MCF 10A (cell line): Measurements from ENCODE around the gene POFUT1. TPM values are rescaled to one million over a fixed set of nuclear protein-coding genes. Genes with fewer than 3 reads are reported as not detected.

Experiments
- BruUV-seq: library from RNA; stranded (reverse); fragments of 400-500 nt; replicated peaks from 2 replicates; lab custom pipeline; 2021; lab: Mats Ljungman, UMichigan
- CTCF ChIA-PET: fragments of 300-600 bp; sonication (Branson Sonifier 250); formaldehyde crosslinking; extraction: SDS; loops from one replicate; lab custom pipeline; 2021; ENCODE audit warnings: antibody characterized with exemption, inconsistent platforms; lab: Yijun Ruan, JAX
- POLR2A ChIA-PET: fragments of 300-600, 350-650 bp; sonication (Branson Sonifier 250); formaldehyde crosslinking; extraction: SDS; loops from one replicate; lab custom pipeline; 2020; ENCODE audit warnings: antibody characterized with exemption, inconsistent platforms; lab: Yijun Ruan, JAX
- DNase-seq: peaks from one replicate; pipeline ENCODE4 v3.0.0-alpha.2; 2018; ENCODE audit not compliant: unreplicated experiment
- H3K27ac Mint-ChIP-seq: one replicate; pipeline ENCODE4 v1.8.0; 2022; ENCODE audit warnings: mild to moderate bottlenecking, low read depth, mixed read lengths; ENCODE audit not compliant: unreplicated experiment
- H3K27me3 Mint-ChIP-seq: one replicate; pipeline ENCODE4 v1.8.0; 2022; ENCODE audit warnings: mixed read lengths; ENCODE audit not compliant: insufficient read depth, unreplicated experiment
- H3K36me3 Mint-ChIP-seq: one replicate; pipeline ENCODE4 v1.8.0; 2022; ENCODE audit warnings: mild to moderate bottlenecking, moderate library complexity, mixed read lengths; ENCODE audit not compliant: insufficient read depth, unreplicated experiment
- H3K4me1 Mint-ChIP-seq: one replicate; pipeline ENCODE4 v1.8.0; 2022; ENCODE audit warnings: mixed read lengths; ENCODE audit not compliant: insufficient read depth, unreplicated experiment
- H3K4me3 Mint-ChIP-seq: one replicate; pipeline ENCODE4 v1.8.0; 2022; ENCODE audit warnings: mild to moderate bottlenecking, moderate library complexity, mixed read lengths; ENCODE audit not compliant: unreplicated experiment
- H3K9me3 Mint-ChIP-seq: one replicate; pipeline ENCODE4 v1.8.0; 2022; ENCODE audit warnings: mixed read lengths; ENCODE audit not compliant: unreplicated experiment
- intact Hi-C: fragments of 100-400 bp; cut with micrococcal nuclease; formaldehyde crosslinking; loops from 2 replicates; pipeline ENCODE4 v1.14.1; 2022
- total RNA-seq: library from RNA; stranded (reverse); gene quantifications from 2 replicates; pipeline ENCODE4 v1.2.3, GENCODE V29; 2022
- TF ChIP-seq, protein P1 (sequence below): fragments of 200-600 bp; IDR thresholded peaks from one replicate; pipeline ENCODE4 v1.8.0; 2022; ENCODE audit warnings: antibody characterized with exemption, mild to moderate bottlenecking; ENCODE audit not compliant: unreplicated experiment

POFUT1 gene
- total RNA-seq, 1 experiment from 2014 or later = 43.9 TPM

GRCh38 chr20:32164984-32165735, 42.5 kb upstream of the POFUT1 start:
- intact Hi-C loops = no loop called here
- H3K36me3 Mint-ChIP-seq = peaks cover 69% of the 10 kb centered on the region
- no peak overlapping the region for H3K27ac Mint-ChIP-seq
- no peak overlapping the region for H3K4me3 Mint-ChIP-seq
- BruUV-seq = no TSS peak
- no peaks in the 10 kb centered on the region for H3K4me1 Mint-ChIP-seq
- POLR2A ChIA-PET = no interaction called here
- TF ChIP-seq, protein P1, sequence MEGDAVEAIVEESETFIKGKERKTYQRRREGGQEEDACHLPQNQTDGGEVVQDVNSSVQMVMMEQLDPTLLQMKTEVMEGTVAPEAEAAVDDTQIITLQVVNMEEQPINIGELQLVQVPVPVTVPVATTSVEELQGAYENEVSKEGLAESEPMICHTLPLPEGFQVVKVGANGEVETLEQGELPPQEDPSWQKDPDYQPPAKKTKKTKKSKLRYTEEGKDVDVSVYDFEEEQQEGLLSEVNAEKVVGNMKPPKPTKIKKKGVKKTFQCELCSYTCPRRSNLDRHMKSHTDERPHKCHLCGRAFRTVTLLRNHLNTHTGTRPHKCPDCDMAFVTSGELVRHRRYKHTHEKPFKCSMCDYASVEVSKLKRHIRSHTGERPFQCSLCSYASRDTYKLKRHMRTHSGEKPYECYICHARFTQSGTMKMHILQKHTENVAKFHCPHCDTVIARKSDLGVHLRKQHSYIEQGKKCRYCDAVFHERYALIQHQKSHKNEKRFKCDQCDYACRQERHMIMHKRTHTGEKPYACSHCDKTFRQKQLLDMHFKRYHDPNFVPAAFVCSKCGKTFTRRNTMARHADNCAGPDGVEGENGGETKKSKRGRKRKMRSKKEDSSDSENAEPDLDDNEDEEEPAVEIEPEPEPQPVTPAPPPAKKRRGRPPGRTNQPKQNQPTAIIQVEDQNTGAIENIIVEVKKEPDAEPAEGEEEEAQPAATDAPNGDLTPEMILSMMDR = no peak
- CTCF ChIA-PET = interaction anchor here (0.5 kb wide), 1 partner anchor 36 kb away, joined by 4 read pairs; no protein-coding TSS in a partner anchor
- DNase-seq = no peak
- H3K27me3 Mint-ChIP-seq = no peaks in the 10 kb centered on the region
- H3K9me3 Mint-ChIP-seq = no peaks in the 10 kb centered on the region

GRCh38 chr20:32165836-32166545, 41.7 kb upstream of the POFUT1 start:
- Mint-ChIP-seq H3K27ac (peak overlapping the region; percentile 46), H3K27me3 (no peaks in the 10 kb centered on the region), H3K36me3 (peaks cover 60% of the 10 kb centered on the region), H3K4me1 (no peaks in the 10 kb centered on the region), H3K9me3 (no peaks in the 10 kb centered on the region), H3K4me3 (no peak overlapping the region)
- intact Hi-C loops = no loop called here
- ChIA-PET POLR2A (no interaction called here), CTCF (no interaction called here)
- BruUV-seq = no TSS peak
- TF ChIP-seq, protein P1 = no peak
- DNase-seq = no peak

- DNase-seq = no peak
- Mint-ChIP-seq H3K36me3 (peaks cover 45% of the 10 kb centered on the region), H3K4me1 (no peaks in the 10 kb centered on the region), H3K9me3 (no peaks in the 10 kb centered on the region), H3K4me3 (no peak overlapping the region), H3K27ac (no peak overlapping the region), H3K27me3 (no peaks in the 10 kb centered on the region)
- ChIA-PET CTCF (interaction anchor here (0.6 kb wide), 1 partner anchor 32 kb away, joined by 3 read pairs; no protein-coding TSS in a partner anchor), POLR2A (interaction anchor here (1.0 to 1.2 kb wide), 2 partner anchors 14 to 37 kb away, joined by 3 read pairs; no protein-coding TSS in a partner anchor)
- TF ChIP-seq, protein P1 = no peak
- no TSS peak for BruUV-seq
- intact Hi-C loops = no loop called here
These were observed 40.1 kb upstream of the POFUT1 start for GRCh38 chr20:32167552-32167951.
